Natural killer cell (primary cell): ENCODE data around the gene PLXNC1. TPM values are rescaled to one million over a fixed set of nuclear protein-coding genes. Genes with fewer than 3 reads are reported as not detected.

Experiments
- ATAC-seq, 3 donors: fragments of 150-1000 bp in 2 of 3; fragments of 200-7000 bp in 1 of 3; cut with Tn5 transposase; 1 replicate in 1 of 3; 2 replicates in 2 of 3; pipeline ENCODE4 v1.10.0; 2021; ENCODE audit warnings: mild to moderate bottlenecking in 2 of 3, moderate library complexity in 2 of 3
- DNase-seq, 2 donors: peaks; one replicate each; pipeline versions ENCODE4 v3.0.0 to v3.0.0-alpha.2; 2013 to 2021; ENCODE audit warnings: mixed read lengths in 1 of 2
- H3K27ac ChIP-seq: one replicate; pipeline ENCODE4 v1.5.1; 2013; ENCODE audit warnings: mild to moderate bottlenecking, low read length
- H3K27me3 ChIP-seq: one replicate; pipeline ENCODE4 v1.6.1; 2013; ENCODE audit warnings: low read length; ENCODE audit not compliant: control insufficient read depth, insufficient read depth
- H3K36me3 ChIP-seq: one replicate; pipeline ENCODE4 v1.6.1; 2013; ENCODE audit warnings: low read length; ENCODE audit not compliant: control insufficient read depth, insufficient read depth
- H3K4me1 ChIP-seq: one replicate; pipeline ENCODE4 v1.6.1; 2013; ENCODE audit warnings: low read length; ENCODE audit not compliant: control insufficient read depth, insufficient read depth
- H3K4me3 ChIP-seq: one replicate; pipeline ENCODE4 v1.5.1; 2013; ENCODE audit warnings: low read length
- H3K9me3 ChIP-seq: one replicate; pipeline ENCODE4 v1.6.1; 2013; ENCODE audit warnings: low read length; ENCODE audit not compliant: control insufficient read depth, insufficient read depth
- H3K27ac Mint-ChIP-seq, 2 donors: one replicate each; pipeline ENCODE4 v1.8.0; 2022; ENCODE audit warnings: mild to moderate bottlenecking in 2 of 2, mixed read lengths in 2 of 2, moderate library complexity in 1 of 2
- H3K27me3 Mint-ChIP-seq, 2 donors: one replicate each; pipeline ENCODE4 v1.8.0; 2022; ENCODE audit warnings: low read depth in 2 of 2, mixed read lengths in 2 of 2
- H3K36me3 Mint-ChIP-seq: one replicate; pipeline ENCODE4 v1.8.0; 2022; ENCODE audit warnings: mixed read lengths
- H3K4me1 Mint-ChIP-seq, 2 donors: one replicate each; pipeline ENCODE4 v1.8.0; 2022; ENCODE audit warnings: mixed read lengths in 2 of 2
- H3K4me3 Mint-ChIP-seq: one replicate; pipeline ENCODE4 v1.8.0; 2022; ENCODE audit warnings: mild to moderate bottlenecking, moderate library complexity, mixed read lengths
- H3K9me3 Mint-ChIP-seq, 2 donors: one replicate each; pipeline ENCODE4 v1.8.0; 2022; ENCODE audit warnings: mixed read lengths in 2 of 2
- CTCF ChIP-seq: fragments of 200-600 bp; IDR thresholded peaks from one replicate; pipeline ENCODE4 v1.8.0; 2022; ENCODE audit warnings: antibody characterized with exemption
- WGBS: methylation state at CpG from one replicate; pipeline ENCODE4 v1.1.7; 2013; ENCODE audit warnings: missing lambda C conversion rate; ENCODE audit not compliant: insufficient coverage; 5-methylcytosine and 5-hydroxymethylcytosine counted together
- intact Hi-C: fragments of 100-400 bp; cut with micrococcal nuclease; formaldehyde crosslinking; loops from one replicate; pipeline ENCODE4 v1.14.2; 2022
- total RNA-seq, 4 donors: library from RNA; stranded (reverse); fragments of 120-200 nt in 1 of 4; gene quantifications; one replicate each; pipeline versions ENCODE4 v1.2.3 to v1.2.4, GENCODE V29; 2013 to 2022

PLXNC1 gene
- total RNA-seq, 3 donors from 2014 or later (not counting 1 experiment from before 2014, with no cell fraction given) = 22.0 to 30.7 (median 26.5) TPM

GRCh38 chr12:94146166-94146936, 2.0 kb upstream of the PLXNC1 start:
- Mint-ChIP-seq H3K4me3 (peak overlapping the region; percentile 40), H3K27ac (no peak overlapping the region), H3K4me1 (peaks cover 10 to 19% of the 10 kb centered on the region in 2 donors), H3K9me3 (no peaks in the 10 kb centered on the region), H3K36me3 (no peaks in the 10 kb centered on the region), H3K27me3 (peaks cover 6 to 12% of the 10 kb centered on the region in 2 donors)
- DNase-seq (no peak), ATAC-seq (no peak)
- H3K36me3 ChIP-seq = no peaks in the 10 kb centered on the region
- no peak for TF ChIP-seq CTCF
- intact Hi-C loops = no loop called here
- WGBS = 93% methylated on average over 9 of the region's 9 CpGs
- peaks cover 18% of the 10 kb centered on the region for H3K4me1 ChIP-seq
- H3K9me3 ChIP-seq = no peaks in the 10 kb centered on the region
- H3K27ac ChIP-seq = no peak overlapping the region
- H3K27me3 ChIP-seq = no peaks in the 10 kb centered on the region
- H3K4me3 ChIP-seq = no peak overlapping the region

- no peaks in the 10 kb centered on the region for H3K9me3 Mint-ChIP-seq
These were observed 888 bp upstream of the PLXNC1 start for GRCh38 chr12:94147387-94147990.

GRCh38 chr12:94148739-94149118, 352 bp downstream of the PLXNC1 start:
- Mint-ChIP-seq H3K27me3 (no peaks in the 10 kb centered on the region), H3K27ac (no peak overlapping the region), H3K4me3 (peak overlapping the region; percentile 90), H3K9me3 (no peaks in the 10 kb centered on the region), H3K36me3 (no peaks in the 10 kb centered on the region), H3K4me1 (peaks cover 23 to 43% of the 10 kb centered on the region in 2 donors)
- Histone ChIP-seq H3K36me3 (no peaks in the 10 kb centered on the region), H3K27ac (no peak overlapping the region), H3K9me3 (no peaks in the 10 kb centered on the region), H3K27me3 (no peaks in the 10 kb centered on the region), H3K4me1 (peaks cover 22% of the 10 kb centered on the region), H3K4me3 (peak overlapping the region; percentile 46)
- intact Hi-C loops = no loop called here
- WGBS = under 1% methylated on average over 62 of the region's 62 CpGs
- no peak for TF ChIP-seq CTCF
- ATAC-seq (peak in 2 of 3 donors; percentile 8 to 13), DNase-seq (no peak)

More at GRCh38 chr12:94147387-94147990, 888 bp upstream of the PLXNC1 start:
- H3K36me3 ChIP-seq = no peaks in the 10 kb centered on the region
- 50% methylated on average over 13 of the region's 13 CpGs for WGBS
- peak overlapping the region; percentile 0 for H3K27ac ChIP-seq
- no peak for ATAC-seq
- H3K9me3 ChIP-seq = no peaks in the 10 kb centered on the region
- DNase-seq = no peak
- TF ChIP-seq CTCF = no peak
- H3K4me3 Mint-ChIP-seq = peak overlapping the region; percentile 90
- H3K27ac Mint-ChIP-seq = peak overlapping the region; percentile 46 to 84
- H3K36me3 Mint-ChIP-seq = no peaks in the 10 kb centered on the region
- no peaks in the 10 kb centered on the region for H3K27me3 ChIP-seq
- peaks cover 14 to 31% of the 10 kb centered on the region in 2 donors for H3K4me1 Mint-ChIP-seq
- H3K4me3 ChIP-seq = peak overlapping the region; percentile 46
- intact Hi-C loops = no loop called here
- H3K27me3 Mint-ChIP-seq = peaks cover 4 to 10% of the 10 kb centered on the region in 2 donors
- H3K4me1 ChIP-seq = peaks cover 22% of the 10 kb centered on the region
